HUDEP-2 (cell line): ENCODE results near the gene KRTAP20-3.

ENCODE experiments used
- DNase-seq, 76 experiments: peaks; one replicate each; lab custom pipeline; 2025; ENCODE audit not compliant: unreplicated experiment in 76 of 76; lab: John Stamatoyannopoulos, UW

The KRTAP20-3 gene

DNA sequence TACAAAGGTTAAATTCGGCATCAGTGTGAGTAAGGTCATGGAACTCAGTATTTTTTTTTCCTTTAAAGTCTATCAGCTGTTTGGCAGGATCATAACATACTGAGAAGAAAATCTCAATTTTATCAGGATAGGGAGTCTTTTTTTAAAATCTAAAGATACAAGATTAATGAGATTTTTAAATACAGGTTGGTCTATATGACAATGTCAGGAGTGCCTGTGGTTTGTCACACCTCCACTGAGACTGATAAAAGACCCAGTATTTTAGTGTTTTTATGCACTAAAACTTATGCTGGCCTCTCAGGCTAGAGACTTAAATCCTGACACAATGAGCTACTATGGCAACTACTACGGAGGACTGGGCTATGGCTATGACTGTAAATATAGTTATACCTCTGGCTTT is at the start of gene KRTAP20-3:
TSS of gene KRTAP20-3 (plus strand) at position 301 of the 400 bp plus-strand sequence.
- no peak for DNase-seq

DNA sequence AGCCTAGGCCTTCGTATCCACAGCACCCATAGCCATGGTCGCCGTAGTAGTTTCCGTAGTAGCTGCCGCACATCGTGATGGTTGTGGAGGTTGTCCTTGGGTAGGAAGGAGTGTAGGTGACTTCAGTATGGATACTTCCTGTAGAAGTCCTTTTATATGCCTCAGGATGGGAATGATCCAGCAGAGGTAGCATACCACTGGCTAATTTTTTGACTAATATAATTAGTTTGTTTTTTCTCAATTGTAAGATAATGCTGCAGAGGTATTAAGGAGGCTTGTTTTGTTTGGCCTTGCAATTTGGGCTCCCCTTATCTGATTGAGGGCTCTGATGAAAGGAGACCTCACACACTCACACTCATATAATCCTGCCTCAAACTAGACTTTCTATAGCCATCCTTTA is 43.9 kb upstream of the KRTAP20-3 start, which contains the start of gene KRTAP6-2:
TSS of gene KRTAP6-2 (minus strand) at position 101 of the 400 bp plus-strand sequence. CDS start at position 73, 28 bp downstream.
- no peak for DNase-seq

DNA sequence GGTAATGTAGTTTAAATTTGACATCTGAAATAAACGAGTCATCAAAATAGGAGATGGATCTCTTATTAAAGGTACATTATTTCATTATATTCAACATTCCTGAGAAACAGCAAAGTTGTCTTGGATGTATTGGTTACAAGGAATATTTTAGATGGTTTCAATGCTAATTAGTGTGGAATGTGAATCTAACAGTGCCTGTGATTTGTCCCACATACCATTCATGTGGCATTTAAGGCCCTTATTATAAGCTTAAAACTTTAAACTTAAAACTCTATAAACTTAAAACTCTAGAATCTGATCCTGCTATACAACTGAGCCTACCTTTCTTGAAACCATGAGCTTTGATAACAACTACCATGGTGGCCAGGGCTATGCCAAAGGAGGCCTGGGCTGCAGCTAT is 41.9 kb upstream of the KRTAP20-3 start, which contains the start of gene KRTAP22-1:
TSS of gene KRTAP22-1 (plus strand) at position 301 of the 400 bp plus-strand sequence.
- no peak for DNase-seq

GRCh38 chr21:30605968-30606367 is 36.7 kb upstream of the KRTAP20-3 start:
- DNase-seq: no peak

GRCh38 chr21:30612132-30612531 is 30.5 kb upstream of the KRTAP20-3 start:
- no peak for DNase-seq

DNA sequence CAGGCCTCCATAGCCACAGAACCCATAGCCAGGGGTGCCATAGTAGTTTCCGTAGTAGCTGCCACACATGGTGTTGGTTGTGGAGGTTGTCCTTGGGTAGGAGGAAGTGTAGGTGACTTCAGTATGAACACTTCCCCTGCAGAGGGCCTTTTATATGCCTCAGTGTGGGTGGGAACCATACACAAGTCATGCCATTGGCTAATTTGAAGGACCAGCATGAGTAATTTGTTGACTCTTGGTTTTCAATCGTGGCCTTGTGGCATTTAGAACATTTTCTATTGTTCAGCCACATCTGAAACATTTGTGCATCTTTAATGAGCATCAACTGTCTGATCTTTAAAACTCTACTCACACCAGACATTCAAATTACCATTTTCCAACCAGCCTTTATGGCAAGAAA is 28.8 kb upstream of the KRTAP20-3 start, which contains the start of gene KRTAP6-1:
TSS of gene KRTAP6-1 (minus strand) at position 95 of the 400 bp plus-strand sequence. CDS start at position 69, 26 bp downstream.
- DNase-seq: no peak

- no peak for DNase-seq
These were observed 27.5 kb upstream of the KRTAP20-3 start for GRCh38 chr21:30615199-30615598.

GRCh38 chr21:30616125-30616524 is 26.5 kb upstream of the KRTAP20-3 start, which contains the start of gene KRTAP20-1:
TSS of gene KRTAP20-1 (plus strand) at chr21:30616425. CDS start at chr21:30616455, 30 bp downstream.
- DNase-seq: no peak

GRCh38 chr21:30620080-30620479 is 22.6 kb upstream of the KRTAP20-3 start:
- no peak for DNase-seq

GRCh38 chr21:30620522-30620921 is 22.1 kb upstream of the KRTAP20-3 start, which contains the start of gene KRTAP20-4:
TSS of gene KRTAP20-4 (plus strand) at chr21:30620627.
- no peak for DNase-seq

DNA sequence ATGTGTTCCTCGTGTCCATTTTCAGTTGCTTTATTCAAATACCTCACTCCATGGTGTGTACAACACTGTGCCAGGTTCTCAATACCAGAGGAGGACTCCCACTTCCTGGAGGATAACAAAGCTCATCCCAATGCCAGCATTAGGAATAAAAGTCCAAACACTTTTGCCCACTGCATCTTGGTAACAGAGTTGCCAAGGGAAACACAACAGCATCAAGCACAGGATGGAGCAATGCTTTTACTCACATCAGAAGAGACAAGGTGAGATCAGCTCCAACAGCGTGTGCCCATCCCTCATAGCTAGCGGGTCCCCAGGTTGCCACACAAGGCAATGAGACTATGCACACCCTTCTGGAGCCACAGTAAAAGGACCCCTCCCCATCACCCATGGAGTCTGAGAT is 19.3 kb upstream of the KRTAP20-3 start:
- DNase-seq: no peak

DNA sequence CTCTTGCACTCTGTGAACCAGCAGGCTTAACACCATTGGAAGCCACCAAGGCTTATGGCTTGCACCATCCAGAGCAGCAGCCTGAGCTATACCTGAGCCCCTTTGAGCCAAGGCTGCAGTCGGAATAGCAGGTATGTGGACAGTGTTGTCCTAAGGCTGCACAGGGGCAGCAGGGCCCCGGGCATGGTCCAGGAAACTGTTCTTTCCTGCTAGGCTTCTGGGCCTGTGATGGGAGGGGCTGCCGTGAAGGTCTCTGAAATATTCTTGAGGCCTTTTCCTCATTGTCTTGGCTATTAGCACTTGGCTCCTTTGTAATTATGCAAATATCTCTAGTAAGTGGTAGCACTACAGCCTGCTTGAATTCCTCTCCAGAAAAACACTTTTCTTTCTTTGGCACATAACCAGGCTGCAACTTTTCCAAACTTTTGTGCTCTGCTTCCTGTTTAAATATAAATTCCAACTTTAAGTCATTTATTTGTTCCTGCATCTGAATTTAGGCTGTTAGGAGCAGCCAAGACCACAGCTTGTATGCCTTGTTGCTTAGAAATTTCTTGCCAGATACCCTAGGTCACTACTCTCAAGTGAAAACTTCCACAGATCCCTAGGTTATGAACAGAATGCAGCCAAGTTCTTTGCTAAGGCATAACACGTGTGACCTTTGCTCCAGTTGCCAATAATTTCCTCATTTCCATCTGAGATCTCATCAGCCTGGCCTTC is 17.1 kb upstream of the KRTAP20-3 start:
- no peak for DNase-seq

- no peak for DNase-seq
These were observed 14.6 kb upstream of the KRTAP20-3 start for GRCh38 chr21:30628109-30628508.

- DNase-seq: no peak
These were observed 13.5 kb upstream of the KRTAP20-3 start for GRCh38 chr21:30629200-30629599.

GRCh38 chr21:30634906-30635305 is 7.8 kb upstream of the KRTAP20-3 start, which contains the start of gene KRTAP20-2:
TSS of gene KRTAP20-2 (plus strand) at chr21:30635206. CDS start at chr21:30635264, 58 bp downstream.
- DNase-seq: no peak

GRCh38 chr21:30638686-30639085 is 4.0 kb upstream of the KRTAP20-3 start:
- DNase-seq: no peak

- no peak for DNase-seq
These were observed 4.3 kb downstream of the KRTAP20-3 start for GRCh38 chr21:30646904-30647414.

DNA sequence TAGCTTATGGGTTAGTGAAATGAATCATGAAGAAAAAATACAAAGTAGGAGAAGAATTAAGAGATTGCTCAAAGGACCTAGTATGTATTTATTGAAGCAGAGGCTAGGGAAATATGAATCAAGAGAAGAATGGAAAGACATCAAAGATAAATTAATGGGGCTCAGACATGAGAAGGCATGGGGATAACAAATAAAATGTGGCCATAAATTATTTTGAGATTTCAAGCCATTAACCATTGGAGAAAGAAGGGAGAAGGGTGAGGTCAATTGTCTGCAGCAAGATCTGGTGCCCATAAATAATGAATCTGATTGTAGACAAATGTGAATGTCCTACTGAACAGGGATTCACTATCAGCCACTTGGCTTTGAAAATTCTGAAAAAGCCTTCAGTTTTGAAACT is 10.2 kb downstream of the KRTAP20-3 start:
- no peak for DNase-seq

DNA sequence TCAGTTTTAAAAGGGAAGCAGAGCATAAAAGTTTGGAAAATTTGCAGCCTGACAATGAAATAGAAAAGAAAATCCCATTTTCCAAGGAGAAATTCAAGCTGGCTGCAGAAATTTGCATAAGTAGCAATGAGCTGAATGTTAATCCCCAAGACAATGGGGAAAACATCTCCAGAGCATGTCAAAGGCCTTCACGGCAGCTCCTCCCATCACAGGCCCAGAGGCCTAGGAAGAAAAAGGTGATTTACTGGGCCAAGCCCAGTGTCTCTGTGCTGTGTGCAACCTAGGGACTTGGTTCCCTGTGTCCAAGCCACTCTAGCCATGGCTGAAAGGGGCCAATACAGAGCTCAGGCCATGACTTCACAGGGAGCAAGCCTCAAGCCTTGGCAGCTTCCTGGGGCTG is 26.1 kb downstream of the KRTAP20-3 start:
- no peak for DNase-seq

- DNase-seq: no peak
These were observed 30.5 kb downstream of the KRTAP20-3 start for GRCh38 chr21:30672985-30673650.

- no peak for DNase-seq
These were observed 31.6 kb downstream of the KRTAP20-3 start for GRCh38 chr21:30674312-30674711.
